Right lobe of liver (tissue), 6 donors: ENCODE results near the gene SYAP1. TPM values are rescaled to one million over a fixed set of nuclear protein-coding genes. Genes with fewer than 3 reads are reported as not detected.
A peak's percentile ranks its signal among the peaks of the same experiment; 100 is the strongest.

ENCODE experiments used
- ATAC-seq, 4 donors: fragments of 200-7000 bp; cut with Tn5 transposase; one replicate each; pipeline ENCODE4 v1.9.1; 2020; ENCODE audit warnings: mild to moderate bottlenecking in 4 of 4, moderate library complexity in 4 of 4
- DNase-seq, 3 donors: peaks; one replicate each; pipeline ENCODE4 v3.0.0-alpha.2; 2020
- H3K27ac ChIP-seq, 3 donors: fragments of 200-600 bp; one replicate each; pipeline ENCODE4 v1.8.0; 2022
- H3K27me3 ChIP-seq, 2 donors: fragments of 200-600 bp; one replicate each; pipeline ENCODE4 v1.8.0; 2022
- H3K36me3 ChIP-seq, 4 donors: fragments of 200-600 bp; sonication (generic) in 1 of 4; one replicate each; pipeline versions ENCODE4 v1.5.1 to v1.8.0; 2017 to 2022; ENCODE audit warnings: control low read depth in 1 of 4
- H3K4me1 ChIP-seq, 4 donors: fragments of 200-600 bp; sonication (generic) in 1 of 4; one replicate each; pipeline versions ENCODE4 v1.5.1 to v1.8.0; 2017 to 2022; ENCODE audit warnings: control low read depth in 1 of 4
- H3K4me3 ChIP-seq, 3 donors: fragments of 200-600 bp; one replicate each; pipeline ENCODE4 v1.8.0; 2022
- H3K9me3 ChIP-seq, 4 donors: fragments of 200-600 bp; sonication (generic) in 1 of 4; one replicate each; pipeline versions ENCODE4 v1.5.1 to v1.8.0; 2017 to 2022; ENCODE audit warnings: control low read depth in 1 of 4
- POLR2A ChIP-seq: fragments of 450-650 bp; IDR thresholded peaks from one replicate; pipeline ENCODE4 v1.6.1; 2017; ENCODE audit warnings: antibody characterized with exemption, mild to moderate bottlenecking
- WGBS: methylation state at CpG from one replicate; pipeline ENCODE4 v1.1.6; 2018; ENCODE audit warnings: low coverage, low lambda C conversion rate; ENCODE audit not compliant: insufficient coverage; ENCODE audit errors: missing lambda C conversion rate; 5-methylcytosine and 5-hydroxymethylcytosine counted together
- intact Hi-C, 2 donors: fragments of 100-400 bp; cut with DNase I; formaldehyde crosslinking; loops; one replicate each; pipeline versions ENCODE4 v1.11.2 to v1.14.1; 2022
- small RNA-seq, 2 experiments: library from RNA; depleted of rRNA; stranded (forward); fragments of <200 nt; gene quantifications; one replicate each; pipeline ENCODE3, GENCODE V24; 2016
- total RNA-seq, 6 experiments: library from RNA; depleted of rRNA in 2 of 6; stranded (reverse); fragments of >200 nt in 2 of 6; fragmentation: NEBNext Ultra II Directional in 3 of 6; extraction: Animal tissue kit (Norgen Biotek cat#: 25700) in 3 of 6; gene quantifications; one replicate each; pipeline versions ENCODE4 v1.1.0 to v1.2.4, GENCODE V29; 2016 to 2023
- TF ChIP-seq, protein P1 (sequence below), 4 donors: fragments of 200-600 bp in 3 of 4; fragments of 450-650 bp in 1 of 4; IDR thresholded peaks; one replicate each; pipeline versions ENCODE4 v1.5.1 to v1.8.0; 2016 to 2022; ENCODE audit warnings: antibody characterized with exemption in 4 of 4, mild to moderate bottlenecking in 2 of 4
- donor health status: DM: no; HTN: yes; CAD: no.
- donor health status: DM: no; HTN: no; CAD: no.
- donor health status: DM: no; HTN: no; CAD: no.
- donor health status: DM: no; HTN: yes; CAD: no.
- donor health status: DM: no; HTN: yes; CAD: no.

Gene SYAP1
- total RNA-seq, 6 experiments from 2014 or later: 22.5 to 35.7 (median 29.5) TPM

GRCh38 chrX:16807976-16808542 lies 88.6 kb downstream of the SYAP1 start:
- DNase-seq: peak in 1 of 3 donors; percentile 62
- H3K36me3 ChIP-seq: peaks cover 0 to 2% (median 0%) of the 10 kb centered on the region in 4 donors
- H3K4me3 ChIP-seq: no peak overlapping the region
- TF ChIP-seq POLR2A: no peak
- TF ChIP-seq, protein P1, sequence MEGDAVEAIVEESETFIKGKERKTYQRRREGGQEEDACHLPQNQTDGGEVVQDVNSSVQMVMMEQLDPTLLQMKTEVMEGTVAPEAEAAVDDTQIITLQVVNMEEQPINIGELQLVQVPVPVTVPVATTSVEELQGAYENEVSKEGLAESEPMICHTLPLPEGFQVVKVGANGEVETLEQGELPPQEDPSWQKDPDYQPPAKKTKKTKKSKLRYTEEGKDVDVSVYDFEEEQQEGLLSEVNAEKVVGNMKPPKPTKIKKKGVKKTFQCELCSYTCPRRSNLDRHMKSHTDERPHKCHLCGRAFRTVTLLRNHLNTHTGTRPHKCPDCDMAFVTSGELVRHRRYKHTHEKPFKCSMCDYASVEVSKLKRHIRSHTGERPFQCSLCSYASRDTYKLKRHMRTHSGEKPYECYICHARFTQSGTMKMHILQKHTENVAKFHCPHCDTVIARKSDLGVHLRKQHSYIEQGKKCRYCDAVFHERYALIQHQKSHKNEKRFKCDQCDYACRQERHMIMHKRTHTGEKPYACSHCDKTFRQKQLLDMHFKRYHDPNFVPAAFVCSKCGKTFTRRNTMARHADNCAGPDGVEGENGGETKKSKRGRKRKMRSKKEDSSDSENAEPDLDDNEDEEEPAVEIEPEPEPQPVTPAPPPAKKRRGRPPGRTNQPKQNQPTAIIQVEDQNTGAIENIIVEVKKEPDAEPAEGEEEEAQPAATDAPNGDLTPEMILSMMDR (IDR thresholded peaks at IDR 0.05): no peak
- H3K4me1 ChIP-seq: peaks cover 0 to 15% (median 3%) of the 10 kb centered on the region in 4 donors
- H3K27ac ChIP-seq: peak overlapping the region in 2 of 3 donors; percentile 33 to 52
- no peaks in the 10 kb centered on the region for H3K9me3 ChIP-seq
- intact Hi-C loops: no loop called here
- 17% methylated on average over 4 of the region's 4 CpGs for WGBS
- peak; percentile 97 to 99 (median 98) for ATAC-seq
- H3K27me3 ChIP-seq: no peaks in the 10 kb centered on the region

GRCh38 chrX:16814597-16814996 lies 95.2 kb downstream of the SYAP1 start:
- Histone ChIP-seq H3K36me3 (no peaks in the 10 kb centered on the region), H3K9me3 (no peaks in the 10 kb centered on the region), H3K4me1 (no peaks in the 10 kb centered on the region), H3K27me3 (no peaks in the 10 kb centered on the region), H3K27ac (no peak overlapping the region), H3K4me3 (no peak overlapping the region)
- DNase-seq (no peak), ATAC-seq (peak in 1 of 4 donors; percentile 46)
- WGBS: 73% methylated on average over 1 of the region's 1 CpG
- intact Hi-C loops: no loop called here
- TF ChIP-seq POLR2A: no peak
- TF ChIP-seq, protein P1 (IDR thresholded peaks at IDR 0.05): no peak

Small RNAs within 50 kb of the gene (small RNA-seq; reads per million reads assigned to genes)
- gene RNU7-56P: 0 reads per million in 2 experiments
- 0 reads per million in 2 experiments for gene RPL12P49

Other genes with a start within 250 kb of the SYAP1 start
- not detected for gene S100G, start 69.5 kb upstream of the SYAP1 start, total RNA-seq
- 10 to 100 TPM in 1 of 6 experiments, 1 to 10 TPM in 5; 5.0 to 10.3 (median 8.8) TPM for gene CTPS2, start 6.9 kb upstream of the SYAP1 start, total RNA-seq
- gene TXLNG, start 66.9 kb downstream of the SYAP1 start, total RNA-seq: 1 to 10 TPM; 3.9 to 9.3 (median 7.3) TPM
- 10 to 100 TPM; 31.4 to 38.6 (median 33.4) TPM for gene RBBP7, start 150.8 kb downstream of the SYAP1 start, total RNA-seq
- gene REPS2, start 227.0 kb downstream of the SYAP1 start, total RNA-seq: 10 to 100 TPM in 4 of 6 experiments, 1 to 10 TPM in 2; 6.0 to 16.7 (median 13.1) TPM